ENCODE results near the gene AHCYL2.

DNA sequence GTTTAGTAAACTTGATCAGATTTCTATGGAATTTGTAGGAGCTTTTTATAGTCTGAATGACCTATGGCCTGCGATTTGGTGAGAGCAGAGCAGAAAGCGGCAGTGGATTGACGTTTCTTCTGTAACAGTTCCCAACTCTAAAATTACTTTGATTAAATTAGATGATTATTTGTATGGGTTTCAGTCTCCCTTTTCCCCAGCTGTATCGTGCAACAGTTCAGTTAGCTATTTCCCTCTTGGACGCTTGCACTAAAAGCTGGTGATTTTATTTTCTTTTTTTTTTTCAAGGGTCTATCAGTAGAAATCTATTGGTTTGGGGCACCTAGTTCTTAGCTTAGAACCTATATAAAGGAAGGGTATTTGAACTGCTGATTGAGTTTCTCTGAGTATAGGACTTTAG lies 6.8 kb downstream of the AHCYL2 start:
- TF ChIP-seq POLR2AphosphoS5 (IDR thresholded peaks at IDR 0.05; ENCODE audit: low read depth, low read length) = no peak
- TF ChIP-seq TAF1 (IDR thresholded peaks at IDR 0.05; ENCODE audit: borderline replicate concordance, insufficient read depth, low read length) = no peak
- TF ChIP-seq, protein P1, sequence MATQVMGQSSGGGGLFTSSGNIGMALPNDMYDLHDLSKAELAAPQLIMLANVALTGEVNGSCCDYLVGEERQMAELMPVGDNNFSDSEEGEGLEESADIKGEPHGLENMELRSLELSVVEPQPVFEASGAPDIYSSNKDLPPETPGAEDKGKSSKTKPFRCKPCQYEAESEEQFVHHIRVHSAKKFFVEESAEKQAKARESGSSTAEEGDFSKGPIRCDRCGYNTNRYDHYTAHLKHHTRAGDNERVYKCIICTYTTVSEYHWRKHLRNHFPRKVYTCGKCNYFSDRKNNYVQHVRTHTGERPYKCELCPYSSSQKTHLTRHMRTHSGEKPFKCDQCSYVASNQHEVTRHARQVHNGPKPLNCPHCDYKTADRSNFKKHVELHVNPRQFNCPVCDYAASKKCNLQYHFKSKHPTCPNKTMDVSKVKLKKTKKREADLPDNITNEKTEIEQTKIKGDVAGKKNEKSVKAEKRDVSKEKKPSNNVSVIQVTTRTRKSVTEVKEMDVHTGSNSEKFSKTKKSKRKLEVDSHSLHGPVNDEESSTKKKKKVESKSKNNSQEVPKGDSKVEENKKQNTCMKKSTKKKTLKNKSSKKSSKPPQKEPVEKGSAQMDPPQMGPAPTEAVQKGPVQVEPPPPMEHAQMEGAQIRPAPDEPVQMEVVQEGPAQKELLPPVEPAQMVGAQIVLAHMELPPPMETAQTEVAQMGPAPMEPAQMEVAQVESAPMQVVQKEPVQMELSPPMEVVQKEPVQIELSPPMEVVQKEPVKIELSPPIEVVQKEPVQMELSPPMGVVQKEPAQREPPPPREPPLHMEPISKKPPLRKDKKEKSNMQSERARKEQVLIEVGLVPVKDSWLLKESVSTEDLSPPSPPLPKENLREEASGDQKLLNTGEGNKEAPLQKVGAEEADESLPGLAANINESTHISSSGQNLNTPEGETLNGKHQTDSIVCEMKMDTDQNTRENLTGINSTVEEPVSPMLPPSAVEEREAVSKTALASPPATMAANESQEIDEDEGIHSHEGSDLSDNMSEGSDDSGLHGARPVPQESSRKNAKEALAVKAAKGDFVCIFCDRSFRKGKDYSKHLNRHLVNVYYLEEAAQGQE (IDR thresholded peaks at IDR 0.05; ENCODE audit: insufficient read depth in 1 of 2, low read depth in 2 of 2, low read length in 2 of 2) = no peak
- TF ChIP-seq SIN3A (IDR thresholded peaks at IDR 0.05; ENCODE audit: borderline replicate concordance, insufficient read depth, low read length) = no peak
- no peak for TF ChIP-seq FOXP2 (optimal IDR thresholded peaks at IDR 0.05; ENCODE audit: borderline replicate concordance, extremely low read depth, extremely low read length, insufficient read depth)

Measured in PFSK-1 (cell line).